Mammary epithelial cell (primary cell): Measurements from ENCODE around the gene FHIT.

Experiments
- CTCF ChIP-seq, 2 donors: IDR thresholded peaks in 1 of 2; conservative IDR thresholded peaks in 1 of 2; 2 replicates each; pipeline ENCODE4 v1.5.1; 2011 to 2012; ENCODE audit warnings: inconsistent platforms in 2 of 2, low read length in 2 of 2, mild to moderate bottlenecking in 2 of 2, control low read depth in 1 of 2, low read depth in 1 of 2; ENCODE audit not compliant: insufficient read depth in 1 of 2; ENCODE audit errors: extremely low read depth in 1 of 2
- EZH2 ChIP-seq: IDR thresholded peaks from 2 replicates; pipeline ENCODE4 v1.6.1; 2012; ENCODE audit warnings: low read length, inconsistent platforms, borderline replicate concordance

GRCh38 chr3:60101621-60102020, 1149.6 kb downstream of the FHIT start:
- TF ChIP-seq CTCF (conservative IDR thresholded peaks at IDR 0.05 in 1 of 2, IDR thresholded peaks at IDR 0.05 in 1 of 2; ENCODE audit: extremely low read depth in 1 of 2, insufficient read depth in 1 of 2, low read depth in 1 of 2, low read length in 2 of 2) (no peak), EZH2 (no peak)
